IMR-90 (cell line): Measurements from ENCODE around the gene PFKP. TPM values are rescaled to one million over a fixed set of nuclear protein-coding genes. Genes with fewer than 3 reads are reported as not detected.

ENCODE experiments used
- ATAC-seq: fragments of 200-7000 bp; cut with Tn5 transposase; 2 replicates; pipeline ENCODE4 v1.9.1; 2020; ENCODE audit warnings: low read depth, mild to moderate bottlenecking, moderate library complexity
- BruUV-seq: library from RNA; stranded (reverse); fragments of 400-500 nt; replicated peaks from 2 replicates; lab custom pipeline; 2021; lab: Mats Ljungman, UMichigan
- CTCF ChIA-PET: fragments of 300-600 bp; formaldehyde crosslinking; extraction: SDS; loops from one replicate; lab custom pipeline; 2021; ENCODE audit warnings: antibody characterized with exemption; lab: Yijun Ruan, JAX
- POLR2A ChIA-PET: fragments of 300-600 bp; sonication (Branson Sonifier 250); formaldehyde crosslinking; loops from one replicate; lab custom pipeline; 2022; ENCODE audit warnings: antibody characterized with exemption; ENCODE audit not compliant: unreplicated experiment; lab: Charles Lee
- DNase-seq: peaks from one replicate; pipeline ENCODE4 v3.0.0; 2013
- H2AFZ ChIP-seq: replicated peaks from 2 replicates; pipeline ENCODE3; 2013; ENCODE audit warnings: low read length, mild to moderate bottlenecking; ENCODE audit not compliant: poor library complexity
- H2AK5ac ChIP-seq: 2 replicates; pipeline ENCODE4 v1.6.1; 2013; ENCODE audit warnings: low read depth, low read length, inconsistent platforms
- H2AK9ac ChIP-seq: replicated peaks from 2 replicates; pipeline ENCODE3; 2013; ENCODE audit warnings: mild to moderate bottlenecking, low read depth, low read length, moderate library complexity; ENCODE audit not compliant: poor library complexity
- H2BK120ac ChIP-seq: 2 replicates; pipeline ENCODE4 v1.6.1; 2013; ENCODE audit warnings: low read depth, low read length, inconsistent platforms
- H2BK15ac ChIP-seq: 3 replicates; pipeline ENCODE4 v1.6.1; 2013; ENCODE audit warnings: low read depth, low read length, inconsistent platforms
- H2BK20ac ChIP-seq: 2 replicates; pipeline ENCODE4 v1.6.1; 2013; ENCODE audit warnings: low read depth, mild to moderate bottlenecking, inconsistent platforms, low read length, moderate library complexity
- H2BK5ac ChIP-seq: 2 replicates; pipeline ENCODE4 v1.6.1; 2013; ENCODE audit warnings: mild to moderate bottlenecking, low read depth, low read length, inconsistent platforms; ENCODE audit not compliant: poor library complexity, severe bottlenecking
- H3K14ac ChIP-seq: replicated peaks from 2 replicates; pipeline ENCODE4 v1.6.1; 2013; ENCODE audit warnings: low read depth, low read length, inconsistent platforms
- H3K18ac ChIP-seq: 2 replicates; pipeline ENCODE4 v1.6.1; 2013; ENCODE audit warnings: low read depth, low read length, control low read depth
- H3K23ac ChIP-seq: 2 replicates; pipeline ENCODE4 v1.6.1; 2013; ENCODE audit warnings: low read depth, low read length, inconsistent platforms
- H3K27ac ChIP-seq: 2 replicates; pipeline ENCODE4 v1.5.1; 2013; ENCODE audit warnings: mild to moderate bottlenecking, control low read depth, low read length; ENCODE audit not compliant: insufficient read depth
- H3K27me3 ChIP-seq: 2 replicates; pipeline ENCODE4 v1.6.1; 2013; ENCODE audit warnings: low read length; ENCODE audit not compliant: control insufficient read depth, insufficient read depth
- H3K36me3 ChIP-seq: 2 replicates; pipeline ENCODE4 v1.6.1; 2013; ENCODE audit warnings: low read length, mixed read lengths; ENCODE audit not compliant: control insufficient read depth, insufficient read depth
- H3K4ac ChIP-seq: 2 replicates; pipeline ENCODE4 v1.6.1; 2013; ENCODE audit warnings: low read depth, low read length, inconsistent platforms
- H3K4me1 ChIP-seq: 2 replicates; pipeline ENCODE4 v1.6.1; 2013; ENCODE audit warnings: low read length, mixed read lengths; ENCODE audit not compliant: control insufficient read depth, insufficient read depth
- H3K4me2 ChIP-seq: 2 replicates; pipeline ENCODE4 v1.6.1; 2013; ENCODE audit warnings: low read depth, mild to moderate bottlenecking, control low read depth, low read length, moderate library complexity
- H3K4me3 ChIP-seq: 2 replicates; pipeline ENCODE4 v1.5.1; 2013; ENCODE audit warnings: low read depth, mild to moderate bottlenecking, control low read depth, low read length, moderate library complexity; ENCODE audit not compliant: insufficient read depth
- H3K56ac ChIP-seq: 2 replicates; pipeline ENCODE4 v1.6.1; 2013; ENCODE audit warnings: low read length, inconsistent platforms; ENCODE audit not compliant: insufficient read depth; ENCODE audit errors: extremely low read depth
- H3K79me1 ChIP-seq, 2 experiments: 2 replicates each; pipeline ENCODE4 v1.6.1; 2013; ENCODE audit warnings: low read length in 2 of 2, inconsistent platforms in 1 of 2, low read depth in 1 of 2
- H3K9ac ChIP-seq: 2 replicates; pipeline ENCODE4 v1.6.1; 2013; ENCODE audit warnings: low read depth, low read length, control low read depth
- H3K9me1 ChIP-seq: 2 replicates; pipeline ENCODE4 v1.6.1; 2013; ENCODE audit warnings: low read length, inconsistent platforms; ENCODE audit not compliant: insufficient read depth
- H3K9me3 ChIP-seq: 2 replicates; pipeline ENCODE4 v1.6.1; 2013; ENCODE audit warnings: low read length; ENCODE audit not compliant: control insufficient read depth, insufficient read depth
- H4K20me1 ChIP-seq: 2 replicates; pipeline ENCODE4 v1.6.1; 2013; ENCODE audit warnings: low read length, inconsistent platforms; ENCODE audit not compliant: insufficient read depth
- H4K5ac ChIP-seq: 2 replicates; pipeline ENCODE4 v1.6.1; 2013; ENCODE audit warnings: mild to moderate bottlenecking, low read depth, low read length, control low read depth
- H4K8ac ChIP-seq, 2 experiments: 2 replicates each; pipeline ENCODE4 v1.6.1; 2013; ENCODE audit warnings: low read depth in 2 of 2, low read length in 2 of 2, control low read depth in 1 of 2, inconsistent platforms in 1 of 2
- H4K91ac ChIP-seq: 2 replicates; pipeline ENCODE4 v1.6.1; 2013; ENCODE audit warnings: low read depth, low read length, inconsistent platforms; ENCODE audit not compliant: insufficient read depth
- CEBPB ChIP-seq: IDR thresholded peaks from 2 replicates; pipeline ENCODE4 v1.6.1; 2012; ENCODE audit warnings: low read depth, low read length, improper control_type of control experiment
- MAFK ChIP-seq: IDR thresholded peaks from 2 replicates; pipeline ENCODE4 v1.6.1; 2012; ENCODE audit warnings: low read depth, low read length, improper control_type of control experiment
- MXI1 ChIP-seq: IDR thresholded peaks from 2 replicates; pipeline ENCODE4 v1.6.1; 2012; ENCODE audit warnings: low read depth, mild to moderate bottlenecking, low read length, moderate library complexity, borderline replicate concordance
- POLR2A ChIP-seq: IDR thresholded peaks from 2 replicates; pipeline ENCODE4 v1.6.1; 2012; ENCODE audit warnings: mild to moderate bottlenecking, low read depth, low read length
- WGBS, 2 experiments: methylation state at CpG; one replicate each; pipeline versions ENCODE4 v1.1.5 to v1.1.7; 2013; ENCODE audit warnings: missing lambda C conversion rate in 2 of 2; ENCODE audit not compliant: insufficient read length in 1 of 2; ENCODE audit errors: extremely low coverage in 2 of 2; 5-methylcytosine and 5-hydroxymethylcytosine counted together
- dilution Hi-C: fragments of 300-500 bp; cut with HindIII; formaldehyde crosslinking; loops from one replicate; pipeline ENCODE4 v1.14.3; 2018; ENCODE audit warnings: low sequenced_read_pairs; ENCODE audit not compliant: unreplicated experiment
- in situ Hi-C: fragments of 300-500 bp; cut with MboI; formaldehyde crosslinking; loops from 3 replicates; pipeline ENCODE4 v1.14.3; 2019; ENCODE audit warnings: low sequenced_read_pairs, inconsistent platforms, mixed read lengths
- intact Hi-C: fragments of 100-400 bp; cut with micrococcal nuclease; formaldehyde crosslinking; loops from 2 replicates; pipeline ENCODE4 v1.10.0; 2022
- polyA plus RNA-seq, 3 experiments: library from polyadenylated mRNA; depleted of rRNA; stranded (reverse); fragments of >200 nt; gene quantifications; 2 replicates each; pipeline ENCODE4 v1.2.3, GENCODE V29; 2012; ENCODE audit warnings: low replicate concordance in 1 of 3
- total RNA-seq: library from RNA; depleted of rRNA; stranded (reverse); fragments of >200 nt; gene quantifications from 2 replicates; pipeline ENCODE4 v1.2.3, GENCODE V29; 2012

Gene PFKP
- total and polyA plus RNA-seq, 2 of the 4 experiments (the other 2 are of a cell fraction), result 223 to 294 TPM

DNA sequence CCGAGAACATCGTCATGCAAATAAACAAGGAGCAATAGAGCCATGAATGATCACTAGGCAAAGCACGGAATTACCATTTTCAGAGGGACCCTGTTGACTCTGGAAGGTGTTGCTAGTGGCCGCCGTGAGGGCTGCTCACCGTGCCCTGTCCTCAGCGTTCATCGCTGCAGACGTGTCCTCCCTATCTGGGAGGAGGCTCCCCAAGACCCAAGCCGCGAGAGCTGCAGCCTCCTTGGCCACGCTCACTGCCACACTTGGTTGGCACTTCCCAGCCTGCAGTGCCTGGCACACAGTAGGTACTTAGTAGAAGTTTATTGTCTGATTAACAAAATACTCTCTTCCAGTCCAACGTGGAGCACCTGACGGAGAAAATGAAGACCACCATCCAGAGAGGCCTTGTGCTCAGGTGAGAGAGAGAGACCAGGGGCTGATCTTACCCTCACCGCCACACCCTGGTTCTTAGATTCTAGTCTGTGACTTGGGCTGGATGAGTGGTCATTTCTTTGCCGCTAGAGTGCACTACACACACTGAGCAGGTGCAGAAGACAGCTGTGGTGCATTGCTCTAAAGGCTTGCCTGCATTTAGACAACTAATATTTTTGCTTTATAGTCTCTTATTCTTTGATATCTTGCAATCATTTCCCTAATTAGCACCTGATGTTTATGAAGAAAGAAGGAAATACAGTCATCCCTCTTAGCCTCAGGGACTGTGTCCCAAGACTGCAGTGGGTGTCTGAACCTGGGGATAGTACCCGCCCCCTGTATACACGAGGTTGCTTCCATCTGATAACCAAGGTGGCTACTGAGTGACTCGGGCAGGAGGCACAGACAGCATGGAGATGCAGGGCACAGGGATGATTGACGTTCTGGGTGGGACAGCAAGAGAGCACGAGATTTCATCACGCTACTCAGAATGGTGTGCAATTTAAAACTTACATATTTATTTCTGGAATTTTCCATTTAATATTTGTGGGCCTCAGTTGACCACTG, 65.0 kb downstream of the PFKP start (continued):
- TF ChIP-seq MXI1 (no peak), MAFK (no peak)

DNA sequence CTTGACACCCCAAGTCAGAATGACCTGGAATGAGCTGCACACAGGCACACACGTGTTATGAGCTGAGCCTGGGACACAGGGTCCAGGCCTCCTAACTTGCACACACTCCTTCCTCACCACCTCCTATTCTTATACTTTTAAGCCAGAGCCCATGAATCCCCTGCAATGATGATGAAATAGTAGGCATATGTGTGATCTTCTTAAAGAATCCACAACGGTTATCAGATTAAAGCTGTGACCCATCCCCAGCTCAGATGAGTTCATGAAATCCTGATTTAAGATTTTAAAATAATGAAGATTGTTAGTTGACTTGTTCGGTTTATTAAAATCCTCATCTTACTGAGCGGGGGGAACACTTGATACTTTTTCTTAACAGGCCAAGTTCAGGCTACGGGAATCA, 66.6 kb downstream of the PFKP start:
- H3K36me3 ChIP-seq, result peaks cover 80% of the 10 kb centered on the region
- dilution Hi-C loops, result no loop called here
- in situ Hi-C loops, result no loop called here
- H3K4me1 ChIP-seq, result no peaks in the 10 kb centered on the region
- no peak overlapping the region for H2AFZ ChIP-seq
- H3K14ac ChIP-seq, result no peak overlapping the region
- DNase-seq, result no peak
- ChIA-PET CTCF (interaction anchor here (0.7 kb wide), 1 partner anchor 206 kb away, joined by 3 read pairs; no protein-coding TSS in a partner anchor), POLR2A (no interaction called here)
- no peaks in the 10 kb centered on the region for H3K27me3 ChIP-seq
- peaks cover 6% of the 10 kb centered on the region; the same call in 1 of the 2 replicates for H4K20me1 ChIP-seq
- no peak overlapping the region for H4K5ac ChIP-seq
- H2AK5ac ChIP-seq, result no peak overlapping the region
- no peak overlapping the region for H4K91ac ChIP-seq
- H2BK5ac ChIP-seq, result no peak overlapping the region
- no peak overlapping the region for H3K18ac ChIP-seq
- WGBS, 2 experiments, result no CpG with 5 or more reads among the region's 5 CpGs
- no peak overlapping the region for H3K23ac ChIP-seq
- no TSS peak for BruUV-seq
- no peak overlapping the region for H3K56ac ChIP-seq
- no peak overlapping the region for H4K8ac ChIP-seq
- no peaks in the 10 kb centered on the region for H3K9me3 ChIP-seq
- no peak overlapping the region for H3K4ac ChIP-seq
- no peak overlapping the region for H2BK120ac ChIP-seq
- H2BK15ac ChIP-seq, result no peak overlapping the region
- no peak overlapping the region for H2AK9ac ChIP-seq
- TF ChIP-seq CEBPB (peak; percentile 29; the same call in 1 of the 2 replicates), POLR2A (no peak)
- H2BK20ac ChIP-seq, result no peak overlapping the region
- peaks cover 23 to 44% of the 10 kb centered on the region in 2 experiments; a peak in 3 of 4 replicates for H3K79me1 ChIP-seq
- intact Hi-C loops, result no loop called here
- ATAC-seq, result no peak
- no peak overlapping the region for H3K4me3 ChIP-seq
- H3K4me2 ChIP-seq, result no peak overlapping the region
- H3K9ac ChIP-seq, result no peak overlapping the region
- H3K9me1 ChIP-seq, result peaks cover 10% of the 10 kb centered on the region
- no peak overlapping the region for H3K27ac ChIP-seq
